K562 treated with DMSO at 1 percent for 4 hours (cell line): ENCODE measurements around the gene SLMAP. TPM values are rescaled to one million over a fixed set of nuclear protein-coding genes. Genes with fewer than 3 reads are reported as not detected.

Experiments
- total RNA-seq: library from RNA; unstranded; fragments of 300-600 nt; gene quantifications from 2 replicates; pipeline ENCODE4 v1.2.3, GENCODE V29; 2022; ENCODE audit not compliant: insufficient read depth

Gene SLMAP, protein sequence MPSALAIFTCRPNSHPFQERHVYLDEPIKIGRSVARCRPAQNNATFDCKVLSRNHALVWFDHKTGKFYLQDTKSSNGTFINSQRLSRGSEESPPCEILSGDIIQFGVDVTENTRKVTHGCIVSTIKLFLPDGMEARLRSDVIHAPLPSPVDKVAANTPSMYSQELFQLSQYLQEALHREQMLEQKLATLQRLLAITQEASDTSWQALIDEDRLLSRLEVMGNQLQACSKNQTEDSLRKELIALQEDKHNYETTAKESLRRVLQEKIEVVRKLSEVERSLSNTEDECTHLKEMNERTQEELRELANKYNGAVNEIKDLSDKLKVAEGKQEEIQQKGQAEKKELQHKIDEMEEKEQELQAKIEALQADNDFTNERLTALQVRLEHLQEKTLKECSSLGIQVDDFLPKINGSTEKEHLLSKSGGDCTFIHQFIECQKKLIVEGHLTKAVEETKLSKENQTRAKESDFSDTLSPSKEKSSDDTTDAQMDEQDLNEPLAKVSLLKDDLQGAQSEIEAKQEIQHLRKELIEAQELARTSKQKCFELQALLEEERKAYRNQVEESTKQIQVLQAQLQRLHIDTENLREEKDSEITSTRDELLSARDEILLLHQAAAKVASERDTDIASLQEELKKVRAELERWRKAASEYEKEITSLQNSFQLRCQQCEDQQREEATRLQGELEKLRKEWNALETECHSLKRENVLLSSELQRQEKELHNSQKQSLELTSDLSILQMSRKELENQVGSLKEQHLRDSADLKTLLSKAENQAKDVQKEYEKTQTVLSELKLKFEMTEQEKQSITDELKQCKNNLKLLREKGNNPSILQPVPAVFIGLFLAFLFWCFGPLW
- 15.5 and 17.5 TPM in 2 replicates for total RNA-seq

DNA sequence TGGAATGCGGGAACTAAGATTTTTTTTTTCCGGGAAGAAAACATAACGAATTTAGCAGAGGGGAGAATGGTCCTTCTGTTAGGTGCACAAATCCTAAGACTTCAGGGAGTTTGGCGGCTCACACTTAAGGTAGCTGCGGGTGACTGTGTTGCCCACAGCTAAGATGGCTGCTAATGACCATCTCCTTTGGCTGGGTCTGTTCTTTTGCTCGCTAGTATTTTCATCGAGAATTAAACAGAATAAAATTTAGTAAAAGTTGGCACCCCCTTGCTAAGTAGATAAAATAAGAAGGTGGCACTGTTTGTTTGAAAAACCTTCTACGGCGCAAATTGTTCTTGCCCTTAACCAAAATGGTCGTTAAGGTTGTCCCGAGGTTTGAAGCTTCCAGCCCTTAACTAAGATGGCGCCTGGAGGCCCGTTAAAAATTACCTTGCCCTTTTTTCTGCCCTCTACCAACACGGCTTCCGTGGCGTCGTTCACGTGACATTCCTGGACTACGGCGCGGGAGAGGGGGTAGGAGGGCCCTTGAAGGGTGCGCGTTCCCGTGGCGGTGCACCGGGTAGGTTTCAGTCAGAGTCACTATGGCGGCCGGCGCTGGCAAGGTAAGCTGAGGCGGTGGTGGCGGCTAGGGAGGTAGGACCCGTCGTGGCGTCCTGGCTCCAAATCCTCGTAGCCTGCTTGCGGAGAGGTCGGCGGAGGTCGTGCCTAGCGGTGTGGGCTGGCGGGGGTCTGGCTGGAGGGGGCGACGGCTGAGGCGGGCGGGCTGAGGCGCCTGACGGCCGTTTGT lies at the start of gene SLMAP:
Gene SLMAP, plus strand, starts transcription at position 569 of the 787 bp plus-strand sequence. CDS start 1,343 bp downstream, outside the sequence.

Other genes starting within 250 kb of the SLMAP start
- not detected in 2 replicates for gene DNAH12, start 212.0 kb upstream of the SLMAP start, total RNA-seq
- gene PDE12, start 200.0 kb upstream of the SLMAP start, total RNA-seq = 8.2 and 9.4 TPM in 2 replicates
- 54.9 and 78.3 TPM in 2 replicates for gene ARF4, start 159.0 kb upstream of the SLMAP start, total RNA-seq
- 4.7 and 5.7 TPM in 2 replicates for gene DENND6A, start 63.2 kb upstream of the SLMAP start, total RNA-seq